GM10248 (cell line): Measurements from ENCODE around the gene PLIN3.
A peak's percentile ranks its signal among the peaks of the same experiment; 100 is the strongest.

ENCODE experiments used
- CTCF ChIA-PET: fragments of 300-600 bp; sonication (Branson Sonifier 250); formaldehyde crosslinking; extraction: SDS; loops from one replicate; lab custom pipeline; 2021; ENCODE audit warnings: antibody characterized with exemption; lab: Yijun Ruan, JAX
- POLR2A ChIA-PET: fragments of 350-650 bp; sonication (Branson Sonifier 250); formaldehyde crosslinking; extraction: SDS; loops from one replicate; lab custom pipeline; 2020; ENCODE audit warnings: antibody characterized with exemption; lab: Yijun Ruan, JAX
- DNase-seq: peaks from one replicate; pipeline ENCODE4 v3.0.0; 2012; ENCODE audit errors: extremely low spot score
- CTCF ChIP-seq: IDR thresholded peaks from 2 replicates; pipeline ENCODE4 v1.5.1; 2012; ENCODE audit warnings: mild to moderate bottlenecking, low read depth; ENCODE audit errors: extremely low read depth, missing control alignments, control extremely low read depth

PLIN3 gene

GRCh38 chr19:4867534-4868285 lies at the start of gene PLIN3:
Gene PLIN3 (minus strand): TSS chr19:4867667. CDS start chr19:4861394, 6,273 bp downstream.
- TF ChIP-seq CTCF = no peak
- peak; percentile 100 for DNase-seq
- CTCF ChIA-PET = interaction anchor here (0.8 to 9.7 kb wide), 9 partner anchors 9 to 164 kb away, joined by 3 to 77 read pairs (median 6); no protein-coding TSS in a partner anchor
- POLR2A ChIA-PET = interaction anchor here (0.5 to 1.8 kb wide), 7 partner anchors 8 to 442 kb away, joined by 3 to 9 read pairs (median 3); partner anchors contain the start of gene KDM4B

- DNase-seq = peak; percentile 71
- ChIA-PET CTCF (interaction anchor here (0.6 to 9.6 kb wide), 5 partner anchors 11 to 476 kb away, joined by 3 to 172 read pairs (median 3); partner anchors contain the start of gene FEM1A), POLR2A (interaction anchor here (0.6 to 1.1 kb wide), 4 partner anchors 16 to 155 kb away, joined by 3 to 7 read pairs (median 4); no protein-coding TSS in a partner anchor)
- TF ChIP-seq CTCF = no peak
Measured at GRCh38 chr19:4916292-4917082, 49.0 kb upstream of the PLIN3 start.

GRCh38 chr19:4914736-4915501 lies 47.5 kb upstream of the PLIN3 start:
- no peak for TF ChIP-seq CTCF
- DNase-seq = peak; percentile 68
- ChIA-PET POLR2A (interaction anchor here (0.8 kb wide), 1 partner anchor 54 kb away, joined by 3 read pairs; the partner anchor contains the start of gene KDM4B), CTCF (interaction anchor here (0.8 to 9.6 kb wide), 6 partner anchors 9 to 105 kb away, joined by 3 to 172 read pairs (median 4); partner anchors contain the start of gene PLIN3)

- CTCF ChIA-PET = interaction anchor here (0.8 to 9.6 kb wide), 9 partner anchors 9 to 105 kb away, joined by 3 to 172 read pairs (median 3); partner anchors contain the start of gene PLIN3
Measured at GRCh38 chr19:4913996-4914735, 46.7 kb upstream of the PLIN3 start.

More at GRCh38 chr19:4913996-4914735, 46.7 kb upstream of the PLIN3 start:
- no peak for DNase-seq
- TF ChIP-seq CTCF = no peak
- POLR2A ChIA-PET = interaction anchor here (0.5 to 0.8 kb wide), 3 partner anchors 44 to 824 kb away, joined by 3 to 6 read pairs (median 3); partner anchors contain the start of gene KDM4B
